Measurements from ENCODE around the gene ZNF200.
"Not testable (repeated sequence)": the region's sequence is repeated elsewhere in the genome, so short reads cannot be mapped to it uniquely, and the experiment has no call there.

ZNF200 gene

DNA sequence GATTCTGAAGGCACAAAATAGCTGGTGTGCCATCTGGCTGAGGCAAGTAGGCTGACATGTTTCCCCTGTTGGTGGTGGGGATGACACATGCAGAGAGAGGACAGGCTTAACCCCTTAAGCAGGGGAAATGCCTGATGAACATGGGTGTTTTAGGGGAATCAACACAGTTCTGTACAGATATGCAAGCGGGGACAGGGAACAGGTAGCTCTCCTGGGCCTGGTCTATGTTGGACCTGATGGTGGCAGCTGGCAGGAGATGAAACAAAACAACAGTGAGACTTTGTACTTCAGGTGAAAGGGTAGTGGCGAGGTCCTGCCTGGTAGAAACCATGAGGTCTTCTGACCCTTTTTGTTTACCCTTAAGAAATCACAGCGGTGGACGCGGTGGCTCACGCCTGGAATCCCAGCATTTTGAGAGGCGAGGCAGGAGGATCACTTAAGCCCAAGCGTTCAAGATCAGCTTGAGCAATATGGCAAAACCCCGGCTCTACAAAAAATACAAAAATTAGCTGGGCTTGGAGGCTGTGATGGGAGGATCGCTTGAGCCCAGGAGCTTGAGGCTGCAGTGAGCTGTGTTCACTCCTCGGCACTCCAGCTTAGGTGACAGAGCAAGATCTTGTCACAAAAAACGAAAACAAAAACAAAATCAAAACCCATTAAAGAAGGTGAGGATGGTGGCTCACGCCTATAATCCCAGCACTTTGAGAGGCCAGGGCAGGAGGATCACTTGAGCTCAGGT, 36.5 kb downstream of the ZNF200 start:
- peak in 1 of 2 experiments; percentile 8 for DNase-seq

DNA sequence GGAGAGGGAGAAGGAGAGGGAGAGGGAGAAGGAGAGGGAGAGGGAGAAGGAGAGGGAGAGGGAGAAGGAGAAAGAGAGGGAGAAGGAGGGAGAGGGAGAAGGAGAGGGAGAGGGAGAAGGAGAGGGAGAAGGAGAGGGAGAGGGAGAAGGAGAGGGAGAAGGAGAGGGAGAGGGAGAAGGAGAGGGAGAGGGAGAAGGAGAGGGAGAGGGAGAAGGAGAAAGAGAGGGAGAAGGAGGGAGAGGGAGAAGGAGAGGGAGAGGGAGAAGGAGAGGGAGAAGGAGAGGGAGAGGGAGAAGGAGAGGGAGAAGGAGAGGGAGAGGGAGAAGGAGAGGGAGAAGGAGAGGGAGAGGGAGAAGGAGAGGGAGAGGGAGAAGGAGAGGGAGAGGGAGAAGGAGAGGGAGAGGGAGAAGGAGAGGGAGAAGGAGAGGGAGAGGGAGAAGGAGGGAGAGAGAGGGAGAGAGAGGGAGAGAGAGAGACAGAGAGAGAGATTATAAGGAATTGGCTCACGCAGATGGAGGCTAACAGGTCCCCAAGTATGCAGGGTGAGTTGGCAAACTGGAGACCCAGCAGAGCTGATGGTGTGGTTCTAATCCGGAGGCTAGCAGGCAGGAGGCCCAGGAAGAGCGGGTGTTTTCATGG, 37.1 kb downstream of the ZNF200 start:
- peak in 1 of 2 experiments; percentile 42 for DNase-seq

DNA sequence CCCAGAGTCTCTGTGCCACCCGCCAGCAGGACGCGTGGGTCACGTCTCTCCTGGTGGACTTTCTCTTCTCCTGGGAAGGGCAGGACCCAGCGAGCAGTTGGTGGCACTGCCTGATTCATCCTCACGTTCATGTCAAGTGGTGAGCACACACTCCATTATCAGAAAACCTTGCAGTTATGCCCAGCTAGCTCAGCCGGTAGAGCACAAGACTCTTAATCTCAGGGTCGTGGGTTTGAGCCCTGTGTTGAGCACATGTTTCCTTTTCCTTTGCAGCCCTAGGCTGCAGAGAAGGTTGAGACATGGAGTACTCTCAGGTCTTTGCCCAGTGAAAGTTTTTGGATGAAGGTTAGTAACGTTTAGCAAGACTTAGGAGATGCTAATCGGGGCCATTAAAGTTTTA, 39.0 kb downstream of the ZNF200 start:
- DNase-seq = no peak

DNA sequence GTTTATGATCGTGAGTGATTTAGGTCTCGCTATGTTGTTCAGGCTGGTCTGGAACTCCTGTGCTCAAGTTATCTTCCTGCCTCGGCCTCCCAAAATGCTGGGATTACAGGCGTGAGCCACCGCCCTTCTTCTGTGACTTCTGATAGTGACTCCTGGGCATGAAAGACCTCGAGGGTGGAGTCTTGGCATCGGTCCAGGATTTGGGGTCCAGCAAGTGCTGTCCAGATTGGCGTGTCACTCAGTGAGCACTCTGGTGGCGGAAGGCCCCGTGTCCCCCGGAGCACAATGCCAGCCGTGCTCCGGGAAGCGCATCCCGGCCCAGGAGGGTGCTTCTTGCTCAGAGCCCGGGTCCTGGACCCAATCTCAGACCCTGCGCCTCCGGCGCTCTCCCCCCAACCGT, 40.2 kb downstream of the ZNF200 start:
- DNase-seq = no peak

DNA sequence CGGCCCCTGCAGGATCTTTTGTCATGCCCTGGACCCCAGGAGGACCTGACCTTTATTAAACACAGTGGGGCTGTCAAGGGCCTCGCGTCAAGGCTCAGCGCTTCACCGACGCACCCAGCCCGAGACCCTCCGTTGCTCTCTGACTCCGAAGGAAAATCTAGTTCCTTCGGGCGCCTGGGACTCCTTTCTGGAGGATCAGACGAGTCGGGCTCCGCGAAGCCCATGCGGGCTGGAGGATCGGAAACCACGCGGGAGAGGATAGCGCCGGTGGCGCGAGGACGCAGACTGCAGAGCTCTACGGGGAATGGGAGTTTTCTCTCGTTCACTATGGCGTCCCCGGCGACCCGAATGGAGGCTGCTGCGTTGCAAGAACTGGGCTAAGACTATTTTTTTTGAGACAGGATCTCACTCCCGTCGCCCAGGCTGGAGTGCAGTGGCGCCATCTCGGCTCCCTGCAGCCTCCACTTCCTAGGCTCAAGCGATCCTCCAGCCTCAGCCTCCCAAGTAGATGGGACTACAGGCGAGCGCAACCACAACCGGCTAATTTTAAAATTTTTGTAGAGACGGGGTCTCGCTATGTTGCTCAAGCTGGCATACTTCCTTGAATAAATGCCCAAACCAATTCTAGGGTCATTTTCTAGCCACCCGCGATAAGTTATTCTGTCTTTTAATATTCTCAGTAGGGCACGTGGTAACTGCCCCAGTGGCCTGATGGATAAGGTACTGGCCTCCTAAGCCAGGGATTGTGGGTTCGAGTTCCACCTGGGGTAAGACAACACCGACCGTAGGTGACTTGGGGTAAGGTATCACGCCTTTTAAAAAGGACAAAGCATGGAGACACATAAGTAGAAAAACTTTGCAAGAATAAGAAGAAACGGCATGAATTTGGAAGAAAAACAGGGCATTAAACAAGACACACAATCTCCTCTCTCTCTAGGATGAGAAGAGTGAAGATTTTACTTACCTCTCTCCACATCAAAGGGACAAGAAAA, 41.4 kb downstream of the ZNF200 start:
- DNase-seq = no peak

DNA sequence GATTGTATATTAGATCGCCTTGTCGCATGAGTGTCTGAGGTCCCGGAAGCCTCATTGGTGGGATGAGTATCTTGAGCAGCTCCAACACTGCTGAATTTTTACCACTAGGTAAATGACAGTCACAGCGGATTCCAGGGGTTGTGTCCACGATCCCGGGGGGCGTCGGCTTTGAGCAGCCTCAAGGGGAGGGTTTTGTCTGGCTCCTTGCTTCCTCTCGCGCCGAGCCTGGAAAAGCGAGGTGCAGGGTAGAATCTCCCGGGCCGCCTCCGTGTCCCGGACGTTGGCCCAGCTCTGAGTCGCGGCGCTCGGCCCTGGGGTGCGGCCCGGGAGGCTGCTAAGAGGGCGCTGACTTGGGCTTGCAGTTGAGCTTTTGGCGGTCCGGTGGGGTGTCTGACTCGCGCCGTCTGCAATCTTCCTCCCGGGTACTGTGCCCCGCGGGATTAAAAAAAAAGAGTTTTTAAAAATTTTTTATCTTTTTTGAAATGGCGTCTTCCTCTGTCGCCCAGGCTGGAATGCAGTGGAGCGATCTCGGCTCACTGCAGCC, 42.4 kb downstream of the ZNF200 start:
- no peak for DNase-seq

DNA sequence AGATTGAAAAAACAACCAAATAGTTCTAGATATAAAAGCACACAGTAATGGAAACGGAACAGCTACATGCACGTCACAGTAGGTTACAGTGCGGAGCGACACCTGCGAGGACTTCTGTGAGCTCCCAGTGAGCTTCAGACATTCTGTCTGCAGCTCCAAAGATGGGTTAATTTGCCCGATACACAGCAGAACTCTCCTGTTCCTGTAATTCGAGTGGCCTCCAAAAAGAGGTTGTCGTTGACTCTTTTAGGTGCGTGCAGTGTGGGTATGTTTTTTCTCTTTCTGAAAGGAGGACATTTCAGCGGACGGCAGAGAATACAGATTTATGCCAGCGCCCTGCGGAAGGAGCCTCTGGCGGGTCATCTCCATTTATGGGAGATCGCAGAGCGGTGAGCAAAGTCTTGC, 44.0 kb downstream of the ZNF200 start:
- no peak for DNase-seq

DNA sequence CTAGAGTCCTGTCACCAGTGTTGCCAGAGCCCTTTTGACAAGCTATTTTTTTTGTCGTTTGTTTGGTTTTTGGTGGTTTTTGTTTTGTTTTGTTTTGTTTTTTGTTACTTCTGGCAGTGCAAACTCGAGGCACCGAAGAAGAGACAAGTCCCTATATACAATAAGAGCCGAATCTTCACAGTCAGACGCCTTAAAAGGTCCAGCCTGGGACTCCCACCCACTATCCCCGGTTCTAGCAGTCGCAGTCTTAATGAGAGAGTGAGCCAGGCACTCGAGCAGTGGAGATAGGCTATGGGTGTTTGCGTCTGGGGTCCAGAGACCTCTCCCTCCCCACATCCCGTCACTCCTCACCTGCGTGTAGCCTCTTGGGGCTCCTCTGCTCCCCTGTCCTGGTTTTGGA, 45.1 kb downstream of the ZNF200 start:
- no peak for DNase-seq

DNA sequence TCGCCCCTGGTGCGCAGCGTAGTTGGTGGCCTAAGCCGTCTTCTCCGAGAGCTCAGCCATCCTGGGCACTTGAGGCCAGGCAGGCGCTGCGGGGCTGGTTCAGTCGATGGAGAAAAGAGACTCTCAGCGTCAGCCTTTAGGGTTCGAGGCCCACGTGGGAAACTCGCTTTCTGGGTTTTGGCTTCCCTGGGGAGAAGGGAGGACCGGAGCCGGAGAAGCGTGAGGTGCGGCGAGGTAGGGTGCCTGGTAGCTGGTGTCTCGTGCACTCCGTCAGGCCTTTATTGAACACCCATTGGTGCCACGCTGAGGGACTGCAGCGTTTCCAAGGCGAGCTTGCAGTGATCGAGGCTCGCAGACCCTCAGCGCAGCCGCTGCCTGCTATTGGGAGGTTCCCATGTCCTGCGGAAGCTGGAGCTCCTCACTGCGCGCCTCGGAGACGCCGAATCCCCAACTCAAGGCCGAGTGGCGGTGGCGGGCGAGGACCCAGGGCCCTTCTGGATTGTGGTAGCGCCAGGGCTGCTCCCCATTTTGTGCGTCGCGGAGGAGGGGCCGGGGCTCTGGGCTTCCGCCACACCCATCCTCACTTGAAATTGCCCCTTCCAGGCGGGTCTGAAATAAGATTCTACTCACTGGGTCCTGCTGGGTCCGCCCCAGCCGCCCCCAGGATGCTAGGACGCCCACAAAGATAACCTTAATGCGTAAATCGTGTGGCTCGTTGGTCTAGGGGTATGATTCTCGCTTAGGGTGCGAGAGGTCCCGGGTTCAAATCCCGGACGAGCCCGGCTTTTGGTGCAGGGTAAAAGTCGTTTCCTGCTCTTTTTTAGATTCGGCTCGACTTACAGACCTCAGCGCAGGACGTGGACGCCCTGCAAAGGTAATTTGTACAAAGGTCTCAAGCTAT, 45.8 kb downstream of the ZNF200 start:
- peak; percentile 77 to 80 for DNase-seq

DNA sequence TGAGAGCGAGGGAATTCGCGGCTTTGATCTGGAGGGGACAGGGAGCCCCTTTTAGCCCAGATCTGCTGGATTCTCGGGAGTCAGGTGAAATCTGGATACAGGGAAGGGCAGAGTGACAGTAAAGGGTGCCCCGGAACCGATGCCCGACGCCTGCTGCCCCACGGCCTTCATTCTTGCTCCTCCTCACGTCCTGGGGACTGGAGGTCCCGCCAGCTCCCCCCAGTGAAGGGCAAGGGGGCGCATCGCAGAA, 46.4 kb downstream of the ZNF200 start:
- peak in 1 of 2 experiments; percentile 60 for DNase-seq

DNA sequence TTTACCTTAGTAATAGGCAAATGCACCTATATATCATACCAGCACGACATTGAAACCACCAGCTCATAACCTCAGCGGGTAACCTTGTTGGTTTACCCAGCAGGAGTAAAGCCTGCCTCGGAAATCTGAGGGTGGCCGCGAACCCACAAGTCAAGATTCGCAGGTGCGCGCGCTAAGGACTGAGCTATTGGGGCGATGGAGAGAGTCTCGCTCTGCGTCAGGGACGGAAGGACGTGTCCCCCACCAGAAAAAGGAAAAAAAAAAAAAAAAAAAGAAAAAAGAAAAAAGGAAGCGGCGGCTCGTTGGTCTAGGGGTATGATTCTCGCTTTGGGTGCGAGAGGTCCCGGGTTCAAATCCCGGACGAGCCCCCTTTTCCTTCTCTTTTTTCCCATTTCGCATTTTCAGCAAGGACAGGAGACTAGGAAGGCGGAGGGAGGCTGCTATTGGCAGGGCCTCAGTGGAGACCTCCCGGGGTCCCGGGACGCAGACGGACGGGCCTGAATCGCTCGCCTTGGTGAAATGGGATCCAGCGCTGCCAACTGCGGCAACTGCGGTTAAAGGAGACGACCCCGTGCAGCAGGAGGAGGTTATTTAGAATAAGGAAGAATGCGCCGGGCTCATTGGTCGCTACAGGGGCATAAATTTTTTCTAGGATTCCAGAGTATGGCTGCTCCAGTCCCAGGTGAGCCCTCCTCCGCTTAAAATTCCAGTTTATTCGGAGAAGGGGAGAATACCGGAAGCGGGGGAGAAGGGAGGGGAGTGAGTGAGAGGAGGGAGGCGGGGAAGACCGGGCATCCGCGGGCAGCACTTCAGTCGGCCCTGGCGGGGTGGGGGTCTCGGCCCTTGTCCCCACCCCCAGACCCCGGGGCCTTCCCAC, 46.9 kb downstream of the ZNF200 start, which contains the start of gene OR1F1:
OR1F1 (plus strand) TSS at position 407 of the 877 bp plus-strand sequence.
- peak; percentile 81 to 85 for DNase-seq

DNA sequence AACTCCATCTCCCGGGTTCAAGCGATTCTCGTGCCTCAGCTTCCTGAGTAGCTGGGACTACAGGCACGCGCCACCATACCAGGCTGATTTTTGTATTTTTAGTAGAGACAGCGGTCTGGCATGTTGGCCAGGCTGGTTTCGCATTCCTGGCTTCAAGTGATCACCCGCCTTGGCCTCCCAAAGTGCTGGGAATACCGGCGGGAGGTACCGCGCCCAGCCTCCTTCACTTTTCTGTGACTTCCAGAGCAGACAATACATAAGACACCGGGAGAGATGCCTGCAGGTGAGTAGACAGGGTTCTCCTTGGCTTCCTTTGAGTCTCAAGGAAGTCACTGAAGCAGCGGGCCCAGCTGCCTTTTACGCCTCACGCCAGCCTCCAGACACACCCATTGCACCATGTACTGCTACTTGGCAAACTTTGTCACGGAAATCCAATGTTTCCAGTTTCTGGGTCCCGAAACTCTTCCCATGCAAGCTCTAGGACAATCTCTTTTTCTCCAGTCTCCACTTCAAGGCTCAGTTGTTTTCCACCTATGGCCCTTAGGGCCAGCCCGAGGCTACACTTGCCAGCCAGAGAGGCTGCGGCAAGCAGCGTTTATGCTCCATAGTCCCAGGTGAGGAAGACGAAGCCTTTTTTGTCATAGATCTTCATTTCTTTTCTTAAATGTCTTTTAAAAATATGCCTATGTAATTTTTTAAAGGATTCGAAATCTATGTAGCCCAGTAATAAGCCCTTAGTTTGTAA, 47.8 kb downstream of the ZNF200 start:
- no peak for DNase-seq

DNA sequence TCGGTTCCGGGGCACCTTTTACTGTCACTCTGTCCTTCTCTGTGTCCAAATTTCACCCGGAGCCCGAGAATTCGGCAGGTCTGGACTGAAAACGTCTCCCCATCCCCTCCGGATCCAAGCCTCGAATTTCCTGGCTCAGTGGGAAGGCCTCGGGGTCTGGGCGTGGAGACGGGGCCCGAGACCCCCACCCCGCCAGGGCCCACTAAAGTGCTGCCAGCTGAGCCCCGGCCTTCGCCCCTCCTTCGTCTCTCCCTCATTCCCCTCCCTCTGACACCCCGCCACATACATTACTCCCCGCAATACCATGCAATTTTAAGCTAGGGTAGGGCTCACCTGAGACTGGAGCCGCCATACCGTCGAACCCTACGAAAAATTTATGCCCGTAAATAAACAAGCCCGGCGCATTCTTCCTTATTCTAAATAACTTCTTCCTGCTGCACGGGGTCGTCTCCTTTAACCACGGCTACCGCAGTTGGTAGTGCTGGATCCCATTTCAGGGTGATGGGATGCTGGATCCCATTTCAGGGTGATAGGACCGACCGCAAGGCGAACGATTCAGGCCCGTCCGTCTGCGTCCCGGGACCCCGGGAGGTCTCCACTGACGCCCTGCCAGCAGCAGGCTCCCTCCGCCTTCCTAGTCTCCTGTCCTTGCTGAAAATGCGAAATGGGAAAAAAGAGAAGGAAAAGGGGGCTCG, 51.4 kb downstream of the ZNF200 start:
- peak in 1 of 2 experiments; percentile 59 for DNase-seq

DNA sequence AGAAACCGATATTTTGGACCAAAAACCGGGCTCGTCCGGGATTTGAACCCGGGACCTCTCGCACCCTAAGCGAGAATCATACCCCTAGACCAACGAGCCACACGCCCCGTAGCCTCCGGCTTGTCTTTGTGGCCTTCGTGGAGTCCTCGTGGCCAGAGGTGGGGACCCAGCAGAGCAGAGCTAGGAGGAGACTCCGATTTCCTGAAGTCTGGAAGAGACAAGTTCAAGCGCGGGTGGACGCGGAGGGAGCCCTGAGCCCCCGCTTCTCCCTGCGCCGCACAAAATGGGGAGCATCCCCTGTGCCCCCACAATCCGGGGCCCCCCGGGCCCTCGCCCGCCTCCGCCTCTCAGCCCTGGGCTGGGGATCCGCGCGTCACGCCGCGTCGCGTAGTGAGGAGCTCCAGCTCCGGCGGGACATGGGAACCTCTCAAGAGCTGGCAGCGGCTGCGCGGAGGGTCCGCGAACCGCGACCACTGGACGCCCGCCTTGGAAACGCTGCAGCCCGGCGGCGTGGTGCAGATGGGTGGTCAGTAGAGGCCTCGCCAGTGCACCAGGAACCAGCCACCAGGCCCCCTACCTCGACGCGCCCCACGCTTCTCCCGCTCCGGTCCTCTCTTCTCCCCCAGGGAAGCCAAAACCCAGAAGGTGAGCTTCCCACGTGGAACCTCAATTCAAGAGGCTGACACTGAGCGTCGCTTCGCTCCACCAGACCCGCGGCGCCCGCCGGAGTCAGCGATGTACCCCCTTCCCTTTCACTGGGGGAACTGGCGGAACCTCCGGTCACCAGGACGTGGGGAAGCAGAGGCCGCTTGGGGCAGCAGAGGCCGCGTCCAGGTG, 52.1 kb downstream of the ZNF200 start:
- peak; percentile 59 to 81 for DNase-seq

DNA sequence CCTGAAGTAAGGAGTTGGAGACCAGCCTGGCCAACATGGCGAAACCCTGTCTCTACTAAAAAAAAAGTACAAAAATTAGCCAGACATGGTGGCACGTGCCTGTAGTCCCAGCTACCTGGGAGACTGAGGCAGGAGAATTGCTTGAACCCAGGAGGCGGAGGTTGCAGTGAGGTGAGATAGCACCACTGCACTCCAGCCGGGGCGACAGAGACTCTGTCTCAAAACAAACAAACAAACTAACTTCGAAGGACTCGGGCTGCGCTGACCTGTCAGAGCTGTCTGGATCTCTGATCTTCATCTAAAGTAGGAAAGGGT, 52.7 kb downstream of the ZNF200 start:
- not testable (repeated sequence) for DNase-seq

DNA sequence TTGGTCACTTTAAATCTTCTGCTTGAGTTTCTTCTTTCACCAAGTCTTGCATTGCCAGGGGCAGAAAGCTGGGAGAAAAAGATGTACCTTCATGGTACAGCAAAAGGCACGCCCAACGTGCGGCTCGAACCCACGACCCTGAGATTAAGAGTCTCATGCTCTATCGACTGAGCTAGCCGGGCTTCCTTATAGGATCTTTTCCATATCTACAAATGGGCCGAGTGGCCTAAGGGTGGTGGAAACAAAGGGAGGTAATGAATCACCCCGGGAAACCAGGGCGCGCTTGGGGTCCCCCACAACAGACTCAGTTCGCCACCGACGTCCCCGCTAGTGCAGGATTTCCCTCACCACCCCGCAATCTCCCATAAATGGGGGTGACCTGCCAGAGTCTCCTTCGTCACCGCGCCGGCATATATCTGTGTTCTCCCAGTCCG, 54.5 kb downstream of the ZNF200 start:
- no peak for DNase-seq

DNA sequence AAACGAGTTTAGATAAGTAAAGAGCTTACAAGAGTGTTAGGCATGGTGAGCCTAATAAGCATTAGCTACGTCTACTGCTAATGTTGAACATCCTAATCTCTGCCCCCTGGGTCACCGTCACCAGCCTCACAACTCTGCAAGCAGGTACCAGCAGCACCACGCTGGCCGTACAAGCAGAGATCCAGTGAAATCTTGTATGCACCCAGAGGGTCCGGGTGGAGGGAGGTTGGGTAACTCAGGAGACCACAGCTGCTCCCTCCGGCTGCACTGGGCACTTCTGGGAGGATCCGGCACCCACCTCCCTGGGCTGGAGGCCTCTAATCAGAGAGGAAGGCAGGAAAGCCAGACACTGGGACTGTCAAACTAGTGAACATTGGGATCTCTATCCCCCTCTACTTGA, 55.3 kb downstream of the ZNF200 start:
- DNase-seq = no peak

DNA sequence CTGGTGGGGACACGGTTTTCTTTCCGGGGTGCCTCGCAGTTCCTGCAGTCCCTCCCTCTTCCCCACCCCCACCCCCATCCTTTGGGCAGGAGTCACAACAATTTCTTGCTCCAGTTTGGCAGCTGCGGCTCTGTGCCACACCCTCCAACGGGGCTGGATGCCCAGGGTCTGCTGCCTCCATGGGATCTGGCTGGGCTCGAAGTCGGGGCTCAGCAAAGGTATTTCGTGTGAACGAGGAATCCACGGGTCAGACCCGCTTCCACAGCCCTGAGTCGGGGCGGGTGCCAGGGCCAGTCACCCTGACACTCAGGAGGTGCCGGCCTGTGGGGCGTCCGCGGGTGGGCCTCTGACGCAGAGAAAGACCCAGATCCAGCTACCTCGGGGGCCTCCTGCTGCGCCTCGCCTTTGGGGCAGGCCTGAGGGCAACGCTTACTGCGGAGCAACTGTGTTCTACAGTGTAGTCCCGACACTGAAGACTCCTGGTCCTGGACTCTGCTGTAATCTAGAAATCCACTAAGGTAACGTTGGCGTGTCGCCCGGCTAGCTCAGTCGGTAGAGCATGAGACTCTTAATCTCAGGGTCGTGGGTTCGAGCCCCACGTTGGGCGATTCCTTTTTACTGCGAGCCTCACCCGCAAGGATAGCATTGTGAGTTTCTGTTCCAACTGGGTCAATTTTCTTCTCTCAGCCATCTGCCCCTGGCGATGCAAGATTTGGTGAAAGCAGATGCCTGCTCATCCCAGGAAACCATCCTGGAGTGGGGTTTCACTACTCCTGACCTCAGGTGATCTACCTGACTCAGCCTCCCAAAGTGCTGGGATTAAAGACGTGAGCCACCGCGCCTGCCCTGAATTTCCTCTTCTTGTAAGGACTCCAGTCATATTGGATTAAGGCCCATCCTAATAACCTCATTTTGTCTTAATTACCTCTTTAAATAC, 59.5 kb downstream of the ZNF200 start:
- peak; percentile 59 to 80 for DNase-seq
